ENCODE results near the gene ATXN2.
A peak's percentile ranks its signal among the peaks of the same experiment; 100 is the strongest.
"Not testable (repeated sequence)": the region's sequence is repeated elsewhere in the genome, so short reads cannot be mapped to it uniquely, and the experiment has no call there.

Gene ATXN2

DNA sequence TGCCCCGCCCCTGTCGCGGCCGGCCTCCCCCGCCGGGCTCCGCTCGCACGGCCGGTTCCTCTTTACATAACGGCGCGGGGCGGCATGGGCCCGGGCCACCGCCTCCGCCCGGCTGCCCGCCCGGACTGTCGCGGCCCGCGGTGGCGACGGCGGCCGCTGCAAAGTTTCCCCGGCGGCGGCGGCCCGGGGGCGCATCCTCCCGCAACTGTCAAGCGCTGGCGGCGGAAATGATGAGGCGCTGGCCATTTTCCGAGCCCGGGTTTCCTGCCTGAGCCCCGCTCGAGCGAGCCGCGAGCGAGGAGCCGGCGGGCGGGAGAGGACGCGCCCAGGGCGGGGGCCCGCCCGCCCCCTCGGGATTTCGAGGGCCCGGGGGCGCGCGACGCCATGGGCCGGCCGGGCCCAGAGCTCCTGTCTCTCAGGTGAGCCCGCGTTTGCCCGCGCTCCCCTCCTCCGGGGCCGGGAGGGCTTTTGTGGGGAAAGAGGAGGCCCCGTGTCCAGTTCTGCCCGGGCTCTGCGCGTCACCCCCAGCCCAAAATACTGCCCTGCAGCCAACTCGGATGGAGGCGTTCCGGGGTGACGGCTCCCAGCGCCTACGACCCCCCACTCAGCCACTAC, 193.1 kb downstream of the ATXN2 start, which contains the start of gene SH2B3:
TSS of gene SH2B3 (plus strand) at position 65 of the 615 bp plus-strand sequence. CDS start 12,223 bp downstream, outside the sequence.
- DNase-seq (ENCODE audit: low read depth in 2 of 3, low spot score in 1 of 3) = peak in 1 of 3 donors; percentile 55

DNA sequence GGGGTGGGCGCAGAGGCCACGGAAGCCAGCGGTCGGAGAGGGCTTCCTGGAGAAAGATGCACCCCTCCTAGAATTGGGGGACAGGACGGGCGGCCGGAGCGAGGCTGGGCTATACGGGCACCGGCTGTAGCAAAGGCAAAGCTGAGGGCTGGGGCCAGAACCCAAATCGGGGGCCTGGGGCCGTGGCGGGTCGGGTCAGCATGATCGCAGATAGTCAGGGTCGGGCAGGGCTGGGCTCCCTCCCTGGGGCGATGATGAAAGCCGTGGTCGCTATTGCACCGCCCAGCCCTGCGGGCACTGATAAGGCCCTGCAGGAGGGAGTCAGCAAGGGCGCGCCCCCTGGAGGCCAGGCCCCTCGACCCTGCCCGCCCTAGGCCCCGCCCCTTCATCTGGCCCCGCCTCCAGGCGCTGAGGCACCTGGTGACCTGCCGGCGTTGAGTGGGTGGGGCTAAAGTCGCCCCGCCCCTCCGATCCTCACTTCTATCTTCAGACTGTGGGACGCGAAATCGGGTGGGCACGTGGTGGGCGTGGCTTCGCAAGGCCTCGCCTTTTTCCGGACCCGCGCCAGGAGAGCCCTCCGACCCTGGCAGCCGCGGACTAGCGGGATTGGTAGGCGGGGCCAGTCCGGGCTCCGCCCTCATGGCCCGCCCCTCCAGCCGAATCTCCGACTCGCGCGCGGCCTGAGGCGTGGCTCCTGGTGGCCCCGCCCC, 193.8 kb downstream of the ATXN2 start:
- peak; percentile 97 to 100 (median 99) for DNase-seq (ENCODE audit: low read depth in 2 of 3, low spot score in 1 of 3)

DNA sequence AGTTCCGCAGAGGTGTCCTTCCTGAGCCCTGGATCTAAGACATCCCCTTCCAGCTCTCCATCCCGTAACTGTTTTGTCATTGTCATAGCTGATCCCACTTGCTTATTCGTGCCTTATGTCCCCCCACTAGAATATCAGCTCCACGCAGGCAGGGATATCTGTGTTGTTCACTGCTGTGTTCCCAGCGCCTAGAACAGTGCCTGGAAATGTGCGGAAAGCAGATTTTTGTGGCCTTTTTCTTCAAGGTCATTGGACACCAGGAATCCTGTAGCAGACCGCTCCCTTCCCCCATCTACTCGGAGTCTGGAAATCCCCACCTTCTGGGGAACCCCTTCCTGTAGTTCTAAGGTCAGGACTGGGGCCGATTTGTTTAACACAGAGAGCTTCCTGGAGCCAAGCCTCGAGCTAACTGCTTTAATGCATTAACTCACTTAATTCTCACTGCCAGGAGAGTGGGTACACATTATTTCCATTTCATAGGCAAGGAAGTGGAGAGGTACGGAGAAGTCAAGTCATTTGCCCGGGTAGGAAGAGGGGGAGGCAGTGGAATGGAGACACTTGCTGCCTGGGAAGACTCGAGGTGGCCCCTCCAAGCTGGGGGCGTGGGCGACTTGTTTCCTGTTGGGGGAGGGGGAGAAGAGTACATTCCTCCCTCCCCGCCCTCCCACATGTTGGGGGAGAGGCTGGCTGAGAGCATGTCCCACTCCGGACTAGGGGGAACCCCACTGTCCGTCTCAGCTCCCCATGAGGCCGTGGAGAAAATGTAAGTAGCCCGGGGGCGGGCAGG, 194.6 kb downstream of the ATXN2 start:
- peak; percentile 57 to 74 (median 68) for DNase-seq (ENCODE audit: low read depth in 2 of 3, low spot score in 1 of 3)

- DNase-seq (ENCODE audit: low read depth in 2 of 3, low spot score in 1 of 3) = not testable (repeated sequence)
Observed at GRCh38 chr12:111402490-111402824, 196.7 kb downstream of the ATXN2 start.
